Body of pancreas (tissue), 4 donors: ENCODE measurements around the gene FXN. TPM values are rescaled to one million over a fixed set of nuclear protein-coding genes. Genes with fewer than 3 reads are reported as not detected.

Experiments
- ATAC-seq: fragments of 150-250 bp; one replicate; pipeline ENCODE4 v1.9.1; 2016
- DNase-seq, 4 donors: peaks; one replicate each; pipeline ENCODE4 v3.0.0-alpha.2; 2019
- H3K27ac ChIP-seq, 4 donors: fragments of 200-600 bp; sonication (generic); 1 replicate in 3 of 4; 2 replicates in 1 of 4; pipeline versions ENCODE4 v1.5.1 to v1.6.1; 2016 to 2019; ENCODE audit warnings: mild to moderate bottlenecking in 1 of 4, mixed read lengths in 1 of 4, moderate library complexity in 1 of 4
- H3K27me3 ChIP-seq, 2 donors: fragments of 200-600 bp; sonication (generic); one replicate each; pipeline ENCODE4 v1.6.0; 2016; ENCODE audit warnings: mild to moderate bottlenecking in 1 of 2
- H3K36me3 ChIP-seq, 2 donors: fragments of 200-600 bp; sonication (generic); replicated peaks in 1 of 2; 2 replicates each; pipeline ENCODE4 v1.5.1; 2016; ENCODE audit warnings: low read depth in 2 of 2; ENCODE audit not compliant: insufficient read depth in 1 of 2
- H3K4me1 ChIP-seq: fragments of 200-600 bp; sonication (generic); one replicate; pipeline ENCODE4 v1.6.0; 2016
- H3K4me3 ChIP-seq, 2 donors: fragments of 200-600 bp; sonication (generic); 1 replicate in 1 of 2; 2 replicates in 1 of 2; pipeline ENCODE4 v1.5.1; 2016 to 2019
- H3K9me3 ChIP-seq, 3 donors: fragments of 200-600 bp; sonication (generic); 1 replicate in 2 of 3; 2 replicates in 1 of 3; pipeline ENCODE4 v1.5.1; 2016
- POLR2A ChIP-seq, 3 donors: fragments of 450-650 bp; IDR thresholded peaks; one replicate each; pipeline ENCODE4 v1.6.1; 2016; ENCODE audit warnings: antibody characterized with exemption in 3 of 3, mild to moderate bottlenecking in 2 of 3
- WGBS, 2 donors: methylation state at CpG; one replicate each; pipeline ENCODE4 v1.1.5; 2017; 5-methylcytosine and 5-hydroxymethylcytosine counted together
- intact Hi-C: fragments of 100-400 bp; cut with DNase I; formaldehyde crosslinking; loops from one replicate; pipeline ENCODE4 v1.15.1; 2023
- total RNA-seq, 2 donors: library from RNA; depleted of rRNA; stranded (reverse); fragments of >200 nt; gene quantifications; one replicate each; pipeline ENCODE4 v1.1.0, GENCODE V29; 2016
- TF ChIP-seq, protein P1 (sequence below), 7 experiments: fragments of 450-650 bp in 4 of 7; fragments of 200-600 bp in 3 of 7; sonication (generic) in 3 of 7; IDR thresholded peaks; one replicate each; pipeline ENCODE4 v1.5.1; 2016 to 2019; ENCODE audit warnings: antibody characterized with exemption in 7 of 7

FXN gene
- total RNA-seq, 2 donors from 2014 or later, result 3.1 to 6.9 TPM

DNA sequence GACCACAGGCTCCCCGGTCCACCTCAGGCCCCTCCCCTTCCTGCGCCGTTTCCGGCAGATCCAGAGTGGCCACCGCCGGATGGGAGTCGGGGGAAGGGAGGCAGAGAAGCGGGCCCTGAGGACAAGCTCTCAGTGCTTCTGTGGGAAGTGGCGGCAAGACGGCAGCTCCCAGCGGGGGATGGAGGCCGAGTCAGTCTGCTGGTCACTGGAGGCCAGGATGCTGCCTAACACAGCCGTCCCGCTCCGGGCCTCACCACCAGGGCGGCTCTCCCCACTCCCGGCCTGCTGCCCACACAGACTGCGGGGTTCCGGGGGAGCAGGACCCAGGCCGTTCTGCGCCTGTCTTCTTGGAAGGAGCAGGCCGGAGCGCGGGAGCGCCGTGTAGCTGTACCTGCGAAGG is 31.4 kb downstream of the FXN start:
- no peak for DNase-seq
- no peak for ATAC-seq
- intact Hi-C loops, result no loop called here
- Histone ChIP-seq H3K36me3 (no peaks in the 10 kb centered on the region), H3K4me3 (no peak overlapping the region), H3K27ac (no peak overlapping the region), H3K27me3 (no peaks in the 10 kb centered on the region), H3K4me1 (no peaks in the 10 kb centered on the region), H3K9me3 (no peaks in the 10 kb centered on the region)
- WGBS, 2 donors, result 95 to 99% methylated on average over 12 to 27 of the region's 27 CpGs
- TF ChIP-seq, protein P1, sequence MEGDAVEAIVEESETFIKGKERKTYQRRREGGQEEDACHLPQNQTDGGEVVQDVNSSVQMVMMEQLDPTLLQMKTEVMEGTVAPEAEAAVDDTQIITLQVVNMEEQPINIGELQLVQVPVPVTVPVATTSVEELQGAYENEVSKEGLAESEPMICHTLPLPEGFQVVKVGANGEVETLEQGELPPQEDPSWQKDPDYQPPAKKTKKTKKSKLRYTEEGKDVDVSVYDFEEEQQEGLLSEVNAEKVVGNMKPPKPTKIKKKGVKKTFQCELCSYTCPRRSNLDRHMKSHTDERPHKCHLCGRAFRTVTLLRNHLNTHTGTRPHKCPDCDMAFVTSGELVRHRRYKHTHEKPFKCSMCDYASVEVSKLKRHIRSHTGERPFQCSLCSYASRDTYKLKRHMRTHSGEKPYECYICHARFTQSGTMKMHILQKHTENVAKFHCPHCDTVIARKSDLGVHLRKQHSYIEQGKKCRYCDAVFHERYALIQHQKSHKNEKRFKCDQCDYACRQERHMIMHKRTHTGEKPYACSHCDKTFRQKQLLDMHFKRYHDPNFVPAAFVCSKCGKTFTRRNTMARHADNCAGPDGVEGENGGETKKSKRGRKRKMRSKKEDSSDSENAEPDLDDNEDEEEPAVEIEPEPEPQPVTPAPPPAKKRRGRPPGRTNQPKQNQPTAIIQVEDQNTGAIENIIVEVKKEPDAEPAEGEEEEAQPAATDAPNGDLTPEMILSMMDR (IDR thresholded peaks at IDR 0.05), result no peak
- TF ChIP-seq POLR2A (IDR thresholded peaks at IDR 0.05), result no peak

DNA sequence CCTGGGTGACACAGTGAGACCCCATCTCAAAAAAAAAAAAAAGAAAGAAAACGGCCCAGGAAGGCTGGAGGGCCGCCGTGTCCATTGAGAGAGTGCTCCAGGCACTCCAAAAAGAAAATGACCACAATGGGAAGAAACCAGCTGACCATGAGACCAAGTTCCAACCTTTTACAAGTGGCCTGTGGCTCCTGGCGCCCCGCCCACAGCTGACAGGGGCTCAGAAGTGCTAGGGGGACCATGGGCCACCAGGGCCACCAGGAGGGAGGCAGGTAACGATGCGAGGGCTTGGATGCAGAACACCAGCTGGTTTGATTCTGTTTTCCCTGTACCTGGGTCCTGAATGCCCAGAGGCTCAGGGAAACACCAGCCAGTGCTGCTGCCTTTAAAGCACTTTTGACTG is 34.6 kb downstream of the FXN start:
- TF ChIP-seq, protein P1 (IDR thresholded peaks at IDR 0.05), result no peak
- no peak for TF ChIP-seq POLR2A (IDR thresholded peaks at IDR 0.05)
- Histone ChIP-seq H3K27me3 (no peaks in the 10 kb centered on the region), H3K27ac (no peak overlapping the region), H3K36me3 (no peaks in the 10 kb centered on the region), H3K4me3 (no peak overlapping the region), H3K4me1 (no peaks in the 10 kb centered on the region), H3K9me3 (no peaks in the 10 kb centered on the region)
- intact Hi-C loops, result no loop called here
- WGBS, 2 donors, result 88 to 92% methylated on average over 4 to 7 of the region's 7 CpGs
- ATAC-seq (no peak), DNase-seq (no peak)

DNA sequence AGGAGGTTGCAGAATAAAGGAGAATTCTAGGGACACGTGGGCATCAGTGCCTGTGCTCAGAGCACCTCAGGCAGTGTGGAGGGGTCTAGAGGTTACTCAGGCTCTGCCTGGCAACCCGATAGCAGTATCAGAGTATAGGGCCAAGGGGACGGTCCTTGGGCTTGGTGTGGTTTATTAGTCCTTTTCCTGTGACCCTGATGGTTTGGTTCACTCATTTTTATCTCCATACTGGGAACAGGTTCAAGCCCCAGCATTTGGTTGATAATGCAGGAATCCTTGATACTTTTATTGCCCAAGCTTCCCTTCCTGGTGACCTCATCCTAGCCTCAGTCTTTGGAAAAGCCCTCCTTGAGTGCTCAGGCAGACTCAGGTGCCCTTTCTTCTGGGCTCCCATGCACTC is 35.5 kb downstream of the FXN start:
- intact Hi-C loops, result no loop called here
- no peaks in the 10 kb centered on the region for H3K27me3 ChIP-seq
- DNase-seq, result no peak
- no peaks in the 10 kb centered on the region for H3K4me1 ChIP-seq
- H3K9me3 ChIP-seq, result no peaks in the 10 kb centered on the region
- WGBS, 2 donors, result 72 to 77% methylated on average over 3 of the region's 3 CpGs
- no peak overlapping the region for H3K4me3 ChIP-seq
- H3K27ac ChIP-seq, result no peak overlapping the region
- TF ChIP-seq, protein P1 (IDR thresholded peaks at IDR 0.05), result no peak
- no peak for TF ChIP-seq POLR2A (IDR thresholded peaks at IDR 0.05)
- no peak for ATAC-seq
- H3K36me3 ChIP-seq, result no peaks in the 10 kb centered on the region

DNA sequence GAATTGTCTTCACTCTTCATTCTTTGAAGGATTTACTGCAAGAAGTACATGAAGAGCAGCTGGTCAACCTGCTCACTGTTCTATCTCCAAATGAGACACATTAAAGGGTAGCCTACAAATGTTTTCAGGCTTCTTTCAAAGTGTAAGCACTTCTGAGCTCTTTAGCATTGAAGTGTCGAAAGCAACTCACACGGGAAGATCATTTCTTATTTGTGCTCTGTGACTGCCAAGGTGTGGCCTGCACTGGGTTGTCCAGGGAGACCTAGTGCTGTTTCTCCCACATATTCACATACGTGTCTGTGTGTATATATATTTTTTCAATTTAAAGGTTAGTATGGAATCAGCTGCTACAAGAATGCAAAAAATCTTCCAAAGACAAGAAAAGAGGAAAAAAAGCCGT is 37.6 kb downstream of the FXN start:
- no peaks in the 10 kb centered on the region for H3K9me3 ChIP-seq
- intact Hi-C loops, result no loop called here
- 64 to 76% methylated on average over 4 of the region's 4 CpGs for WGBS, 2 donors

DNA sequence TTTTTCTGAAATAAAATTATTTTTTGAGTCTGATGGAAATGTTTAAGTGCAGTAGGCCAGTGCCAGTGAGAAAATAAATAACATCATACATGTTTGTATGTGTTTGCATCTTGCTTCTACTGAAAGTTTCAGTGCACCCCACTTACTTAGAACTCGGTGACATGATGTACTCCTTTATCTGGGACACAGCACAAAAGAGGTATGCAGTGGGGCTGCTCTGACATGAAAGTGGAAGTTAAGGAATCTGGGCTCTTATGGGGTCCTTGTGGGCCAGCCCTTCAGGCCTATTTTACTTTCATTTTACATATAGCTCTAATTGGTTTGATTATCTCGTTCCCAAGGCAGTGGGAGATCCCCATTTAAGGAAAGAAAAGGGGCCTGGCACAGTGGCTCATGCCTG is 39.2 kb downstream of the FXN start:
- Histone ChIP-seq H3K9me3 (no peaks in the 10 kb centered on the region), H3K4me1 (peaks cover 14% of the 10 kb centered on the region), H3K27ac (no peak overlapping the region), H3K27me3 (no peaks in the 10 kb centered on the region), H3K4me3 (no peak overlapping the region), H3K36me3 (no peaks in the 10 kb centered on the region)
- intact Hi-C loops, result no loop called here
- TF ChIP-seq, protein P1 (IDR thresholded peaks at IDR 0.05), result no peak
- no peak for TF ChIP-seq POLR2A (IDR thresholded peaks at IDR 0.05)
- ATAC-seq (no peak), DNase-seq (no peak)
- WGBS, 2 donors, result 79 to 86% methylated on average over 2 of the region's 2 CpGs

More for the DNA sequence above, 37.6 kb downstream of the FXN start:
- TF ChIP-seq, protein P1 (IDR thresholded peaks at IDR 0.05), result no peak
- TF ChIP-seq POLR2A (IDR thresholded peaks at IDR 0.05), result no peak
- H3K4me3 ChIP-seq, result no peak overlapping the region
- no peaks in the 10 kb centered on the region for H3K36me3 ChIP-seq
- H3K27me3 ChIP-seq, result no peaks in the 10 kb centered on the region
- no peak overlapping the region for H3K27ac ChIP-seq
- peaks cover 6% of the 10 kb centered on the region for H3K4me1 ChIP-seq
- ATAC-seq (no peak), DNase-seq (no peak)
